Testis (tissue), 2 donors: ENCODE measurements around the gene LIPG.

Experiments
- POLR2A ChIP-seq: fragments of 450-650 bp; IDR thresholded peaks from one replicate; pipeline ENCODE4 v1.6.1; 2017; ENCODE audit warnings: antibody characterized with exemption, mild to moderate bottlenecking, moderate library complexity
- TF ChIP-seq, protein P1 (sequence below), 3 experiments: fragments of 450-650 bp in 2 of 3; fragments of 200-600 bp in 1 of 3; sonication (generic) in 1 of 3; IDR thresholded peaks; one replicate each; pipeline ENCODE4 v1.5.1; 2016 to 2019; ENCODE audit warnings: antibody characterized with exemption in 3 of 3, mild to moderate bottlenecking in 2 of 3, moderate library complexity in 1 of 3

DNA sequence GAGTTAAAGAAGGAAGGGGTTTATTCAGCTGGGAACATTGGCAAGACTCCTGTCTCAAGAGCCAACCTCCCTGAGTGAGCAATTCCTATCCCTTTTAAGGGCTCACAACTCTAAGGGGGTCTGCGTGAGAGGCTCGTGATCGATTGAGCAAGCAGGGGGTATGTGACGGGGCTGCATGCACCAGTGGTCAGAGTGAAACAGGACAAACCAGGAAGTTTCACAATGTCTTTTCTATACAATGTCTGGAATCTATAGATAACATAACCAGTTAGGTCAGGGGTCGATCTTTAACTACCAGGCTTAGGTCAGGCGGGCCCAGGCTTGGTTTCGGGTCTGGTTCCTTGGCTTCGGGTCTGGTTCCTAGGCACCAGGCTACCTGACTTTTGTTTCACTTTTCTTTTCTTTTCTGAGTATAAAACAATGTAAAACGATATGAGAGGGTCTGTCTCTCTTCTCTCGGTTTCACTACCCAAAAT, 30.1 kb upstream of the LIPG start:
- TF ChIP-seq, protein P1, sequence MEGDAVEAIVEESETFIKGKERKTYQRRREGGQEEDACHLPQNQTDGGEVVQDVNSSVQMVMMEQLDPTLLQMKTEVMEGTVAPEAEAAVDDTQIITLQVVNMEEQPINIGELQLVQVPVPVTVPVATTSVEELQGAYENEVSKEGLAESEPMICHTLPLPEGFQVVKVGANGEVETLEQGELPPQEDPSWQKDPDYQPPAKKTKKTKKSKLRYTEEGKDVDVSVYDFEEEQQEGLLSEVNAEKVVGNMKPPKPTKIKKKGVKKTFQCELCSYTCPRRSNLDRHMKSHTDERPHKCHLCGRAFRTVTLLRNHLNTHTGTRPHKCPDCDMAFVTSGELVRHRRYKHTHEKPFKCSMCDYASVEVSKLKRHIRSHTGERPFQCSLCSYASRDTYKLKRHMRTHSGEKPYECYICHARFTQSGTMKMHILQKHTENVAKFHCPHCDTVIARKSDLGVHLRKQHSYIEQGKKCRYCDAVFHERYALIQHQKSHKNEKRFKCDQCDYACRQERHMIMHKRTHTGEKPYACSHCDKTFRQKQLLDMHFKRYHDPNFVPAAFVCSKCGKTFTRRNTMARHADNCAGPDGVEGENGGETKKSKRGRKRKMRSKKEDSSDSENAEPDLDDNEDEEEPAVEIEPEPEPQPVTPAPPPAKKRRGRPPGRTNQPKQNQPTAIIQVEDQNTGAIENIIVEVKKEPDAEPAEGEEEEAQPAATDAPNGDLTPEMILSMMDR (IDR thresholded peaks at IDR 0.05): no peak
- TF ChIP-seq POLR2A: no peak
